GM19463 (cell line): ENCODE results near the gene SLC9A7.
"Not testable (repeated sequence)": the region's sequence is repeated elsewhere in the genome, so short reads cannot be mapped to it uniquely, and the experiment has no call there.

Source experiments
- ATAC-seq: cut with Tn5 transposase; IDR thresholded peaks from one replicate; pipeline ENCODE4 v1.9.1; 2021; ENCODE audit warnings: mild to moderate bottlenecking, moderate library complexity; ENCODE audit not compliant: unreplicated experiment

Gene SLC9A7

GRCh38 chrX:46758956-46759644 is at the start of gene SLC9A7:
TSS of gene SLC9A7 (minus strand) at chrX:46759118. CDS start at chrX:46759029, 89 bp downstream.
- peak; percentile 61 for ATAC-seq

- ATAC-seq: no peak
Observed at GRCh38 chrX:46805270-46805669, 46.4 kb upstream of the SLC9A7 start.

DNA sequence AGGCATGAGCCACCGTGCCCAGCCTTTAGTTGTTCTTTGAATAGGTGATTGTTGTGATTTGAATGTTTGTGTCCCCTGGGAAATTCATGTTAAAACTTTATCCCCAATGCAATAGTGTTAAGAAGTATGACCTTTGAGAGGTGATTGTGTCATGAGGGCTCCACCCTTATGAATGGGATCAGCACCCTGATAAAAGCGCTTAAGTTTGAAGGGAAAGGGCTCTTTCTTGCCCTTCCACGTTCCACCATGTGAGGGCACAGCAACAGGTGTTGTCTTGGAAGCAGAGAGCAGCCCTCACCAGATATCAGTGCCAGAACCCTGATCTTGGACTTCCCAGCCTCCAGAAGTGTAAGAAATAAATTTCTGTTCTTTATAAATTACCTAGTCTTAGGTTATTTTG is 44.2 kb upstream of the SLC9A7 start:
- no peak for ATAC-seq

DNA sequence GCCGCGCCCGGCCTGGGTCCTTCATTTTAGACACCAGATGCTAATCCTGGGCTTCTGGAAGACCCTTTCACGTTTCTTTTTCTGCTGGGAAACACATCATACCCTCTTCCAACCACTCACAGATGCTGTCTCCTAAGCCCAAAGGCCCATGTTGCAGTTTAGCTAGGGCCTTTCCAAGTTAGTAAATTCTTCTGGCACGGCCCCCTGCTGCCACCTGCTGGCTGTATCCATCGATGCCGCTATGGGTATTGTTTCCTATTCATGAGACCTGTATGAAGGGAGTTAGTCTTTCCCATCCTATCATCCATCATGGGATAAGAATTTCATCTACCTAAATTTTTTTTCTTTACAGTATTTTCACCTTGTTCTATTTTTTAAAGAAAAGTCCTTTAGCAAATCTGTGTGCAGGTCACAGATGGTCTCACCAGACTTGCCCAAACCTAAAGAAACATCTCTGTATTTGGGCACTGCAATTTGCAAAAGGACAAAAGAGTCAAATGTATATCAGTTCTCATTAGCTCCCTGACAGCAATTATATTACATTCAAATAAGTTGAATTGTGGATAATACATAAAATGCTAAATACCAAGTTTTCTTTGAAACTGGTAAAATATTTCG is 37.8 kb upstream of the SLC9A7 start:
- ATAC-seq: no peak

GRCh38 chrX:46793386-46794143 is 34.6 kb upstream of the SLC9A7 start:
- no peak for ATAC-seq

GRCh38 chrX:46792810-46793188 is 33.9 kb upstream of the SLC9A7 start:
- ATAC-seq: no peak

- ATAC-seq: peak; percentile 54
Observed at GRCh38 chrX:46791927-46792809, 33.2 kb upstream of the SLC9A7 start.

GRCh38 chrX:46788902-46789301 is 30.0 kb upstream of the SLC9A7 start:
- no peak for ATAC-seq

DNA sequence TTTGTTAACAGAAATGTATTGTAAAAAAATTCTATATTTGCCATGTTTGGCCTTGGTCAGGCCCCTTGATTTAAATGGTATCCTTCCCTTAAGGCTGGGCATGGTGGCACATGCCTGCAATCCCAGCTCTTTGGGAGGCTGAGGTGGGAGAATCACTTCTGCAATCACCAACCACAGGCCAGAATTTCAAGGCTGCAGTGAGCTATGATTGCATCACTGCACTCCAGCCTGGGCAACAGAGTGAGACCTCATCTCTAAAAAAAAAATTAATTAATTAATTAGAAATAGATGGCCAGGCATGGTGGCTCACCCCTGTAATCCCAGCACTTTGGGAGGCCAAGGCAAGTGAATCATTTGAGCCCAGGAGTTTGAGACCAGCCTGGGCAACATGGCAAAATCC is 25.5 kb upstream of the SLC9A7 start:
- ATAC-seq: not testable (repeated sequence)

DNA sequence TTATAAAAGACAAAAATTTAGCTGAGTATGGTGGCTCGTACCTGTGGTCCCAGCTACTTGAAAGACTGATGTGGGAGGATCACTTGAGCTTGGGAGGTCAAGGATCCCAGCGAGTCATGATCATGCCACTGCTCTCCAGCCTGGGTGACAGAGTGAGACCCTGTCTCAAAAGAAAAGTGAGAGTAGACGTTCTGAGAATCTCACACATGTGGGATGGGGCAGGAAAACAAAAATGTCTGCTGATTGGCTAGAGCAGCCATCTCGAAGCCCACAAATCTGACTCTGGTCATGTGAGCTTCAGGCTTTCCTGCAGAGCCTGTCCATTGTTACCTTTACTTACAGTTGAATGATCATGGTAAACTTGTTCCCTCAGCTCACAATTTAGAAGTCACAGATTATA is 23.1 kb upstream of the SLC9A7 start:
- ATAC-seq: no peak

DNA sequence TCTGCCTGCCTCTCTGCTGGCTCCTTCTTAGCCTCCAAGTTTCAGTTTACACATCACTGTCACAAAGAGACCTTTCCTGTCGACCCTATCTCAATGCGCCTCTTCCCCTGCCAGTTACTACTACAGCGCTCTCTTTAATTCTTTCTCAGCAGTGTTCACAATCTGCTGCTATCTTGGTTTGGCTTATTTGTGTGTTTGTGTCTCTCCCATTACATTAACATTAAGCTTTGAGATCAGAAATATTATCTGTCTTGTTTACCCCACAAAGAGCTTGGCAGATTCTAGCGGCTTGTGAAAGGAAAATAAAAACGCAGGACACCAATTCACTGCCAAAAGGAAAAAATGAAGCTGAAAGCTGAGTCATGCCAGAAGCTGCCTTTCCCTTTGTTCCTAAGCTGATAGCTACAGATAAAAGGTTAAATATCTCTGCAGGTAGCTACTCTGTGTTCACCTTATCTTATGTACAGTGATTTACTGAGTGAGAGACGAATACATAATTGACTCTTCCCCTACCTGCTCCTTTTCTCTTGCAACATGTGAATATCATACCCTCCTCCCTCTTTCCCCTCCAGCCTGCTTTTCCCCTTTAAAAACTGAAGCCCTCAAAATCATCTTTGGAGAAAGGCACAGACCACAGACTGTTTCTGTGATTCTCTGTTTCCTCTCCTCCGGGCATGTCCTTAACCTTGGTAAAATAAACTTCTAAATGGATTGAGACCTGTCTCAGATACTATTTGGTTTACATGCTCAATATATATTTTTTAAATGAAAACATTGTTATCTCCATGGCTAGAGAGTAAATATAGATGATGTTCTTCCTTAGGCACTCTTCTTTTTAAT is 19.3 kb upstream of the SLC9A7 start:
- ATAC-seq: no peak

DNA sequence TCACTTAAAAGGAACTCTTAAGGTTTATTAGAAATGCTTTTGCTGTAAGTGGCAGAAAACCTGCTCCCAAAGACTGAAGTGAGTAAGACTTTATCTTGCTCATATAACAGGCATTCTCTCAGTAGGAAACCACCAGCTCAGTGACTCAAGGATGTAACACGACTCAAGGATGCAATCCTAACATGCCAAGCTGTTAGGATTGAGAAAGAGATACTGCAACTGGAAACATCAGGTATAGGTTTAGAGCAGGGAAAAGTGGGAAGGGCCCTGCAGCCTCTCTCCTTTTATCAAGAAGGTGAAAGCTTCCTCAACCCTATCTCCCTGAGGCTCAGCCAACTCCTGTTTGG is 11.9 kb upstream of the SLC9A7 start:
- no peak for ATAC-seq

- no peak for ATAC-seq
Observed at GRCh38 chrX:46770000-46770816, 11.3 kb upstream of the SLC9A7 start.

DNA sequence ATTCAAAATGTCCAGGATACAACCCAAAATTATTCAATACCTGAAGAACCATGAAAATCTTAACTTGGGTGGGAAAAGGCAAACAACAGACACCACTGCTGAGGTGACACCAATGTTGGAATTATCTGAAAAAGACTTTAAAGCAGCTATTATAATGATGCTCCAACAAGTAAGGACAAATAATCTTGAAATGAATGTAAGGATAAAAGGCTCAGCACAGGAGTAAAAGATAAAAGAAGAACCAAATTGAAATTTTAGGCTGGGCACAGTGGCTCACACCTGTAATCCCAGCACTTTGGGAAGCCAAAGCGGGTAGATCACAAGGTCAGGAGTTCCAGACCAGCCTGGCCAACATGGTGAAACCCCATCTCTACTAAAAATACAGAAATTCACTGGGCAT is 4.0 kb upstream of the SLC9A7 start:
- ATAC-seq: no peak

- ATAC-seq: no peak
Observed at GRCh38 chrX:46759645-46759974, 692 bp upstream of the SLC9A7 start.

DNA sequence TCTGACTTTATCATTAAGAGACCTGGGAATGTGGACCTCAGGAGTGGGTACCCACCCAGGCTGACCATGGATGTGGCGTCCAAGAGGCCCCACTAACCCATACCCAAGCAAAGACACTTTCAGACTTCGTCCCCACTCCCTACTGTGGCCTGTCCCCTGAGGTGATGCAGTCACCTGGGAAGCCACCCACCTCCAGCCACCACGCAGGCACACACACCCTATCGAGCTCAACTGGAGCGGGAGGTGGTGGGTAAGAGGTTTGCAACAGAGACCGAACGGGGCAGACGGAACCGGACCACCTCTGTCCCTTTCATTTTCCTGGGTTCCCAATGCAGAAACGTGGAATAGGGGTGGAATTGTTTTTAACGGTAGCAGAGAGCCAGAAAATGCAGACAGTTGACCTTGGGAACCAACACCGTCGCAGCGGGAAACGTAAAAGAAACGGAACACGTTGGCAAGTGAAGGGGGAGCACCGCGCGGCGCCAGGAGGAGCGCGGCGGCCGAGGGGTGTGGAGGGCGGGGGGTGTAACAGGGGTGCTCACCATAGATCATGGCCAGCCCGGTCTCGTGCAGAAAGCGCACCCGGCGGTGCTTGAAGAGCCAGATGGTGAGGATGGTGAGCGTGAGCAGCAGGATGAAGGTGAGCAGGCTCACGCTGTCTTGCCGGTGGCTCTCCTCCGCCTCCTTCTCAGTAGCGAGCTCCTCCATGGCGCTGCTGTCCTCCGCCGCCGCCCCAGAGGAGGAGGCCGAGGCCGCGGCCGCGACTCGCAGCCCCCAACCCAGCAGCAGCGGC is 559 bp downstream of the SLC9A7 start:
- ATAC-seq: peak; percentile 13

GRCh38 chrX:46757593-46757992 is 1.3 kb downstream of the SLC9A7 start:
- ATAC-seq: no peak

- ATAC-seq: no peak
Observed at GRCh38 chrX:46757052-46757451, 1.9 kb downstream of the SLC9A7 start.

DNA sequence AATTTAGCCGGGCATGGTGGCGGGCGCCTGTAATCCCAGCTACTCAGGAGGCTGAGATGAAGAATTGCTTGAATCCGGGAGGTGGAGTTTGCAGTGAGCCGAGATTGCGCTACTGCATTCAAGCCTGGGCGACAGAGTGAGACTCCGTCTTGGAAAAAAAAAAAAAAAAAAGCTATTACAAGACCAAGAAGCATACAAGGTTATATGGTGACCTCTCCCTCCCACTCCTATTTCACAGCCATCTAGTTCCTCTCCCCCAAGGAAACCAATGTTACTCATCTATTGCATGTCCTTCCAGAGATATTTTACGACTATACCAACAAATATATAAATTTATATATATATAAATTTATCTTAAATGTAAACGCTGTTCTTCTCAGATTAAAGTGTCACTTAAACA is 3.2 kb downstream of the SLC9A7 start:
- ATAC-seq: no peak
